A673 (cell line): Measurements from ENCODE around the gene INO80C. TPM values are rescaled to one million over a fixed set of nuclear protein-coding genes. Genes with fewer than 3 reads are reported as not detected.

Experiments
- BruUV-seq: library from RNA; stranded (reverse); fragments of 400-500 nt; replicated peaks from 2 replicates; lab custom pipeline; 2021; lab: Mats Ljungman, UMichigan
- CTCF ChIA-PET: fragments of 300-600 bp; sonication (Branson Sonifier 250); formaldehyde crosslinking; loops from one replicate; lab custom pipeline; 2022; ENCODE audit warnings: antibody characterized with exemption; lab: Charles Lee
- POLR2A ChIA-PET: fragments of 300-600 bp; sonication (Branson Sonifier 250); formaldehyde crosslinking; loops from one replicate; lab custom pipeline; 2022; ENCODE audit warnings: antibody characterized with exemption; ENCODE audit not compliant: low non-redundant PET; lab: Charles Lee
- DNase-seq: peaks from one replicate; pipeline ENCODE4 v3.0.0-alpha.2; 2015; ENCODE audit warnings: low spot score
- H3K27ac ChIP-seq: fragments of 200-600 bp; sonication (generic); 2 replicates; pipeline ENCODE4 v1.5.1; 2016; ENCODE audit warnings: mixed run types, low read depth, mild to moderate bottlenecking, mixed read lengths, antibody characterized with exemption, low read length; ENCODE audit not compliant: poor library complexity, severe bottlenecking
- H3K27me3 ChIP-seq: fragments of 200-600 bp; sonication (generic); replicated peaks from 2 replicates; pipeline ENCODE4 v1.6.1; 2017; ENCODE audit warnings: mixed run types, low read depth, mild to moderate bottlenecking, mixed read lengths, antibody characterized with exemption, low read length; ENCODE audit not compliant: insufficient read depth, poor library complexity
- H3K36me3 ChIP-seq: fragments of 200-600 bp; sonication (generic); 2 replicates; pipeline ENCODE4 v1.6.1; 2016; ENCODE audit warnings: mixed run types, mild to moderate bottlenecking, mixed read lengths, antibody characterized with exemption, low read length; ENCODE audit not compliant: insufficient read depth, poor library complexity, severe bottlenecking
- H3K4me1 ChIP-seq: fragments of 200-600 bp; sonication (generic); 2 replicates; pipeline ENCODE4 v1.6.1; 2017; ENCODE audit warnings: mixed run types, mild to moderate bottlenecking, mixed read lengths, antibody characterized with exemption, low read length; ENCODE audit not compliant: insufficient read depth, poor library complexity, severe bottlenecking
- H3K4me3 ChIP-seq: fragments of 200-600 bp; sonication (generic); 2 replicates; pipeline ENCODE4 v1.5.1; 2016; ENCODE audit warnings: low read depth, mixed run types, mild to moderate bottlenecking, mixed read lengths, low read length; ENCODE audit not compliant: poor library complexity, severe bottlenecking
- H3K9me3 ChIP-seq: fragments of 200-600 bp; sonication (generic); 2 replicates; pipeline ENCODE4 v1.6.1; 2016; ENCODE audit warnings: mixed run types, low read depth, mild to moderate bottlenecking, mixed read lengths, antibody characterized with exemption, low read length; ENCODE audit not compliant: poor library complexity, severe bottlenecking
- CTCF ChIP-seq: fragments of 300-800, 200-600 bp; sonication (generic); conservative IDR thresholded peaks from 2 replicates; pipeline ENCODE4 v1.5.1; 2017; ENCODE audit warnings: low read depth, mild to moderate bottlenecking, antibody characterized with exemption, low read length, moderate library complexity, mixed read lengths
- EZH2 ChIP-seq: fragments of 200-600 bp; sonication (generic); IDR thresholded peaks from 2 replicates; pipeline ENCODE4 v1.6.1; 2017; ENCODE audit warnings: borderline replicate concordance, low read depth, mild to moderate bottlenecking, mixed read lengths, antibody characterized with exemption, low read length; ENCODE audit not compliant: poor library complexity, severe bottlenecking
- intact Hi-C: fragments of 100-400 bp; cut with micrococcal nuclease; formaldehyde crosslinking; loops from one replicate; pipeline ENCODE4 v1.10.0; 2022; ENCODE audit not compliant: unreplicated experiment
- total RNA-seq: library from RNA; stranded (reverse); gene quantifications from 2 replicates; pipeline ENCODE4 v1.2.3, GENCODE V29; 2021

Gene INO80C
- total RNA-seq, 1 experiment from 2014 or later, result 36.6 TPM

DNA sequence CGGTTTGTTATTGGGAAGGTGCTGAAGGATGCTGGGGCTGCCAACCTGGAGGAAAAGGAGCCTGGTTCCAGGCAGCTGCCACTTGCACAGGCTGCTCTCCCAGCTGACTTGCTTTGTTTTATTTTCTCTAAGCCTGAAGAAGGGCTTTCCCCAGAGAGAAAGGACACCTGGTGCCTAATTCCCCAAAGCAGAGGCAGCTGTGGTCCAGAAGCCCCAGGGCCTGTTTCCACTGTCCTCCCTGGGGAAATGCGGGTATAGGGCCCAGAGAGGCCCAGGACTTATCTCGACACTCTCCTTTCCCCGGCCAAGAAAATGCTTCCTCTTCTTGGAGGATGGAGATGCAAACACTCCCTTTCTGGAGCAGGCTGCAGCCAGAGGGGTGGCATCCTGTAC is 30.1 kb downstream of the INO80C start:
- POLR2A ChIA-PET, result no interaction called here
- no peak for DNase-seq
- CTCF ChIA-PET, result no interaction called here
- Histone ChIP-seq H3K27ac (no peak overlapping the region), H3K4me3 (no peak overlapping the region), H3K9me3 (no peaks in the 10 kb centered on the region), H3K4me1 (no peaks in the 10 kb centered on the region), H3K27me3 (no peaks in the 10 kb centered on the region), H3K36me3 (no peaks in the 10 kb centered on the region)
- no TSS peak for BruUV-seq
- intact Hi-C loops, result no loop called here
- TF ChIP-seq CTCF, result no peak
- TF ChIP-seq EZH2, result no peak

- no TSS peak for BruUV-seq
- POLR2A ChIA-PET, result no interaction called here
- TF ChIP-seq CTCF (no peak), EZH2 (no peak)
- Histone ChIP-seq H3K27me3 (no peaks in the 10 kb centered on the region), H3K4me3 (no peak overlapping the region), H3K36me3 (no peaks in the 10 kb centered on the region), H3K4me1 (no peaks in the 10 kb centered on the region), H3K9me3 (no peaks in the 10 kb centered on the region), H3K27ac (no peak overlapping the region)
- no peak for DNase-seq
- CTCF ChIA-PET, result no interaction called here
- intact Hi-C loops, result no loop called here
Measured at GRCh38 chr18:35466815-35467623, 30.7 kb downstream of the INO80C start.

DNA sequence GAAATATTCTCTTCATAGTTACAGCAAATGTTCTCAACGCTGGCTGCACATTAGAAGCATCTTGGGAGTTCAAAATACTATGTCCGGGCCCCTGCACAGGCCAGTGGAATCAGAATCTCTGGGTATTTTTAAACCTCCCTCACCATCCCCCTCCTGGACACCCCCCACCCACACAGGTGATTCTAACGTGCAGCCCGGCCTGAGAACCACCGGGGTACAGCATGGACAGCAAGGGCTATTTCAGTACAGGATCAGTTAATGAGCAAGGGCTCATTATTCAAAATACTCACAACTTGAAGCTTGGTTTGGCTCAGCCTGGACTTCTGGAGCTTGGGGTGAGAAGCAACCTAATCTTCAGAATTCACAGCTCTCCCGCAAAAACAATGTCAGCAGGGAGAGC is 31.4 kb downstream of the INO80C start:
- POLR2A ChIA-PET, result no interaction called here
- CTCF ChIA-PET, result no interaction called here
- no peak for DNase-seq
- H3K36me3 ChIP-seq, result no peaks in the 10 kb centered on the region
- no peaks in the 10 kb centered on the region for H3K27me3 ChIP-seq
- no peak overlapping the region for H3K4me3 ChIP-seq
- H3K27ac ChIP-seq, result no peak overlapping the region
- intact Hi-C loops, result no loop called here
- TF ChIP-seq CTCF (no peak), EZH2 (no peak)
- no peaks in the 10 kb centered on the region for H3K4me1 ChIP-seq
- no peaks in the 10 kb centered on the region for H3K9me3 ChIP-seq
- no TSS peak for BruUV-seq
